GM12801 (cell line): Measurements from ENCODE around the gene CREBBP.

Experiments used
- TF ChIP-seq, protein P1 (sequence below): IDR thresholded peaks from one replicate; pipeline ENCODE4 v1.5.1; 2011; ENCODE audit warnings: control low read depth; ENCODE audit not compliant: insufficient read length; ENCODE audit errors: extremely low read depth

Gene CREBBP

DNA sequence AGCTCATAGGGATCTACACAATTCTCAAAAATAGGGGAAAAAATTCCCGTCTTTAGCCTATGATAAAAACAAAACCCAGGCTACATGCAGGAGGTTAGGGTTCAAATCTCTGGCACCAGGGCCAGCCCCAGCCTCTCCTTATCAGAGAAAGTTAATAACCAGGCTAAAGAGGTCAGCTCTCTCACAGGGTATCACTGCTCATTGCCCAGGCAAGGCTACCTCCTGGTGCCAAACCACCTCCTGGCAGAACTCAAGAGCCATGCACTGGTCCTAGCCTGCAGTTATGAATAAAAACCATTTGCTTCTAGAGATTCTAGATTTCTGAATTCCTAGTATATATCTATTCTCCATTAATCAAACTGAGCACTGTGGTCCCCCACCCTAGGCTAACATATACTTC is 65.8 kb downstream of the CREBBP start:
- TF ChIP-seq, protein P1, sequence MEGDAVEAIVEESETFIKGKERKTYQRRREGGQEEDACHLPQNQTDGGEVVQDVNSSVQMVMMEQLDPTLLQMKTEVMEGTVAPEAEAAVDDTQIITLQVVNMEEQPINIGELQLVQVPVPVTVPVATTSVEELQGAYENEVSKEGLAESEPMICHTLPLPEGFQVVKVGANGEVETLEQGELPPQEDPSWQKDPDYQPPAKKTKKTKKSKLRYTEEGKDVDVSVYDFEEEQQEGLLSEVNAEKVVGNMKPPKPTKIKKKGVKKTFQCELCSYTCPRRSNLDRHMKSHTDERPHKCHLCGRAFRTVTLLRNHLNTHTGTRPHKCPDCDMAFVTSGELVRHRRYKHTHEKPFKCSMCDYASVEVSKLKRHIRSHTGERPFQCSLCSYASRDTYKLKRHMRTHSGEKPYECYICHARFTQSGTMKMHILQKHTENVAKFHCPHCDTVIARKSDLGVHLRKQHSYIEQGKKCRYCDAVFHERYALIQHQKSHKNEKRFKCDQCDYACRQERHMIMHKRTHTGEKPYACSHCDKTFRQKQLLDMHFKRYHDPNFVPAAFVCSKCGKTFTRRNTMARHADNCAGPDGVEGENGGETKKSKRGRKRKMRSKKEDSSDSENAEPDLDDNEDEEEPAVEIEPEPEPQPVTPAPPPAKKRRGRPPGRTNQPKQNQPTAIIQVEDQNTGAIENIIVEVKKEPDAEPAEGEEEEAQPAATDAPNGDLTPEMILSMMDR = no peak

- TF ChIP-seq, protein P1 = no peak
Measured at GRCh38 chr16:3812469-3813172, 67.9 kb downstream of the CREBBP start.

DNA sequence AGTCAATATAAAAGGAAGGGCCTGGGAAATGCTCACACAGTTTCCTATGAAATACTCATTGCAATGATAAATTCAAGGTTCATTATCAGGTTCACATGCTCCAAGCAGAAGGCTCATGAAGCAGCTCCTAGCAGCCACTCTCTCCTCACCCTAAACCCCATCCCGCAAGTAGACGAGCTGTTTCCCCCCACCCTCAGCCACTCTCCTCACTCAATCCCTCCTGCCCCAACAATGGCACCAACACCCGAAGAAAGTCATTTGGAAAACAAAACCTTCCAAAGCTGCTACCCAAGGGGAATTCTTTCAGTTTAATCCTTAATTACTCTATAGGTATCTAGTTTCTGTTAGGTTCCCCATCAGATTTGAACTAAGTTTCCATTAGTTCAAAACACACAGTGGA is 69.7 kb downstream of the CREBBP start:
- TF ChIP-seq, protein P1 = no peak

GRCh38 chr16:3810198-3810664 is 70.3 kb downstream of the CREBBP start:
- TF ChIP-seq, protein P1 = no peak

DNA sequence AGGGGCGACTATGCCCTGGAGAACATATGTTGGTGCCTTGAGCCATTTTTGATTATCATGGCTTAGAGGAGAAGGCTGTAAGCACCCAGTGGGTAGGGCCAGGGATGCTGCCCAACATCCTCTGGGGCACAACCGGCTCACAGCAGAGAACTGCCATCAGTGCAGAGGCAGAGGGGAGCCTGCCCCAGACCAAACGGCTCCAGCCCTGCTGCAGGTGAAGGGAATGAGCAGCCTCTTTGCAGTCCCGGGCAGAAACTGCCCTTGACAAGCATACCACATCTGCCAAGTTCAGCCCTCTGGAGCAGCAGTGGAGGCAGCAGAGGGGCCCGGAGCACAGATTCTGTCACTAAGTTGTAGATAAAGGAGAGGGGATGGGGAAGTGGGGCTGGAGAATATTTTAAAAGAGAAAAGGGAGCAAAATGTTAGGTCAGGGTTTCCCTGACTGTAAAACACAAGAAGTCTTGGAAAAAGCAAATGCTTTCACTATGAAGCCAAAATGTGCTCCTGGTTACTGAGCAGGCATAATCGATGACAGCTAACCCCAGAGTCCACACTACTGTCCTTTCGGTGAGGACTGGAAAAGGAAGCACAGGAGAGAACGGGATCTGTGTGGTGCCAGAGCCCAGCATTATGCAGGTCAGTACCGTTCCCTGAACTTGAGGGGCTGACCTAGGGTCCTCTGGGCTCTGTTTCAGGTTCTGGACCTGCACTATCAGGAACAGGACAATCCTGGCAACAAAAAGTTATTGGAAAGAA is 72.0 kb downstream of the CREBBP start:
- TF ChIP-seq, protein P1 = no peak

DNA sequence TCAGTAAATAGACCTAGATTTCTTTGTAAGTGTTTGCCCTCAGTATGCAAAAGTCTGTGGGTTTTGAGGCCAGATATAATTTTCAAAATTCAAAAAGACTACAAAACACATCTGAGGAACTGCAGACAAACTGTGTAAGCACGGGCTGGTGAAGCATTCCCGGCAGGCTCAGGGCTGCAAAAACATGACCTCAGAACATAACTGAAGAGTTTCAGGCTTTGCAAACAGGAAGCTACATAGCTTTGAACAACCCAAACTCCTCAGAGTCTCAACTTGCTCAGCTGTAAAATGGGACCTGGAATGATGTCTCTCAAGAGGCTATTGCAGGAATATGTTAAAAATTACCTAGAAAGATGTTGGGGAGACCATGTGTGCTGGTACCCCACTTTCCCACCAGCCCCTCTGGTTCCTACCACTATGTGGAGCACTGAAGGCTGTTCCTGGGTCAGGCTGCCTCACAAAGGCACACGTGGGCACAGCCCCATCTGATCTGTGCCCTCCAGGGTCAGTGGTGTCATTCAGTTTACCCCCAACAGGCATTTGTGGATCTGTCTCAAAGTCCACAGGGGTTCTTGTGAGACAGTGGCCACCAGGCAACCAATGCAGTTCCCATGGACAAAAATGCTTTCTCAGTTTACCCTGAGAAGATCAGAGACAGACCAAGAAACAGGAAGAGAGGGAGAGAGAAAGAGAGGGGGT is 72.9 kb downstream of the CREBBP start:
- TF ChIP-seq, protein P1 = no peak

DNA sequence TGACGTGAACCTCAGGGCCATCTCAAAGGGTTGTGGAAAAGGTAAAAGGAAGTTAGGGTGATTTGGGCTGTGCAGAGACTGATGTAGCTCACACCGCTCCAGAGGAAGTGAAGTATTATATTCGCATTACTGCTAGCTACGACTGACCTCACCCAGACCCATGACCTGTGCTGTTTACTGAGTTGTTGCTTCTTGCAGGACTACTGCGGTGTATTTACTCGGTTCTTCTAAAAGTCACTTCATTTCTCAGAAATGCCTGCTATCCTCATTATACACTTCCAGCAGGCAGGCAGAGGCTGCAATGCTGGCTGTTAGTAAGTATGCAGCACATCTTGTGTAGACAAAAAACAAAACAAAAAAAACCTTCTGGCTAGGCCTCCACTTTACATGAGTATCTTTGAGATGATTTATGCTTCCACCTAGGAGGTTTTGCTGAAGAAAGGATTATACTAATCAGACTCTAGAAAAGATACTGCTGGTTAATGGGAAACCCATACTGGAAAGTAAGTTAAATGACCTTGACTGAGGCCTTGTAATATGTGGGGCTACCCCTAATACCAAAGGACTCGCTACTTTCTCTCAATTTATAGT is 76.0 kb downstream of the CREBBP start:
- TF ChIP-seq, protein P1 = no peak
